K562 (cell line): Measurements from ENCODE around the gene SPATC1L.

ENCODE experiments used
- ATF4 ChIP-seq: fragments of 450-650 bp; formaldehyde crosslinking; IDR thresholded peaks from 2 replicates; pipeline ENCODE4 v1.4.0; 2022; ENCODE audit warnings: mild to moderate bottlenecking, moderate library complexity
- BACH1 ChIP-seq: fragments of 200-800 bp; sonication (Bioruptor generic); IDR thresholded peaks from 2 replicates; pipeline ENCODE4 v1.6.1; 2016; ENCODE audit warnings: missing genetic modification characterization, missing compliant biosample characterization
- BRD4 ChIP-seq: fragments of 200-600 bp; sonication (generic); IDR thresholded peaks from 2 replicates; pipeline ENCODE4 v1.6.1; 2017; ENCODE audit warnings: inconsistent platforms
- EP300 ChIP-seq: IDR thresholded peaks from 2 replicates; pipeline ENCODE4 v1.6.1; 2012; ENCODE audit warnings: low read length, improper control_type of control experiment
- FOXP1 ChIP-seq: sonication (generic); formaldehyde crosslinking; IDR thresholded peaks from 2 replicates; pipeline ENCODE4 v1.8.0; 2022; ENCODE audit warnings: mild to moderate bottlenecking, missing genetic modification reagents
- LARP7 ChIP-seq: fragments of 450-650 bp; IDR thresholded peaks from 2 replicates; pipeline ENCODE4 v1.6.1; 2016
- POLR2A ChIP-seq: fragments of 450-650 bp; conservative IDR thresholded peaks from 2 replicates; pipeline ENCODE4 v1.6.1; 2016
- POLR2AphosphoS5 ChIP-seq: IDR thresholded peaks from 2 replicates; pipeline ENCODE4 v1.6.1; 2011; ENCODE audit warnings: mild to moderate bottlenecking, low read depth, low read length, moderate library complexity; ENCODE audit not compliant: control insufficient read depth, insufficient read depth
- PTBP1 ChIP-seq: fragments of 200-400 bp; formaldehyde crosslinking; IDR thresholded peaks from 2 replicates; pipeline ENCODE4 v1.6.1; 2017; ENCODE audit warnings: low read depth, low read length
- STAG1 ChIP-seq: sonication (generic); formaldehyde crosslinking; IDR thresholded peaks from 2 replicates; pipeline ENCODE4 v1.5.0; 2020; ENCODE audit warnings: missing genetic modification reagents, borderline replicate concordance
- TEAD1 ChIP-seq, 2 experiments: fragments of 450-650 bp in 1 of 2; sonication (generic) in 1 of 2; formaldehyde crosslinking; IDR thresholded peaks; 2 replicates each; pipeline versions ENCODE4 v1.4.0 to v1.8.0; 2020 to 2022; ENCODE audit warnings: mild to moderate bottlenecking in 2 of 2, missing genetic modification reagents in 1 of 2
- ZNF436 ChIP-seq: fragments of 250-450, 450-650 bp; sonication (Bioruptor Pico); formaldehyde crosslinking; IDR thresholded peaks from 2 replicates; pipeline ENCODE4 v1.7.0; 2020; ENCODE audit warnings: mild to moderate bottlenecking

- TF ChIP-seq FOXP1 (CRISPR knock-in tag), result no peak
- TF ChIP-seq BRD4, result no peak
- no peak for TF ChIP-seq POLR2A
- TF ChIP-seq BACH1 (tag), result no peak
- TF ChIP-seq ZNF436, result no peak
- TF ChIP-seq TEAD1 (CRISPR knock-in tag; IDR thresholded peaks at IDR 0.05), result no peak
- TF ChIP-seq ATF4 (CRISPR knock-in tag), result no peak
- TF ChIP-seq PTBP1, result no peak
- no peak for TF ChIP-seq POLR2AphosphoS5
- TF ChIP-seq EP300, result no peak
- TF ChIP-seq STAG1, result no peak
- TF ChIP-seq LARP7, result no peak
These were observed 59.1 kb downstream of the SPATC1L start for GRCh38 chr21:46124926-46125845.
